Measurements from ENCODE around the gene PLEKHA4.
"Not testable (repeated sequence)": the region's sequence is repeated elsewhere in the genome, so short reads cannot be mapped to it uniquely, and the experiment has no call there.

Gene PLEKHA4

DNA sequence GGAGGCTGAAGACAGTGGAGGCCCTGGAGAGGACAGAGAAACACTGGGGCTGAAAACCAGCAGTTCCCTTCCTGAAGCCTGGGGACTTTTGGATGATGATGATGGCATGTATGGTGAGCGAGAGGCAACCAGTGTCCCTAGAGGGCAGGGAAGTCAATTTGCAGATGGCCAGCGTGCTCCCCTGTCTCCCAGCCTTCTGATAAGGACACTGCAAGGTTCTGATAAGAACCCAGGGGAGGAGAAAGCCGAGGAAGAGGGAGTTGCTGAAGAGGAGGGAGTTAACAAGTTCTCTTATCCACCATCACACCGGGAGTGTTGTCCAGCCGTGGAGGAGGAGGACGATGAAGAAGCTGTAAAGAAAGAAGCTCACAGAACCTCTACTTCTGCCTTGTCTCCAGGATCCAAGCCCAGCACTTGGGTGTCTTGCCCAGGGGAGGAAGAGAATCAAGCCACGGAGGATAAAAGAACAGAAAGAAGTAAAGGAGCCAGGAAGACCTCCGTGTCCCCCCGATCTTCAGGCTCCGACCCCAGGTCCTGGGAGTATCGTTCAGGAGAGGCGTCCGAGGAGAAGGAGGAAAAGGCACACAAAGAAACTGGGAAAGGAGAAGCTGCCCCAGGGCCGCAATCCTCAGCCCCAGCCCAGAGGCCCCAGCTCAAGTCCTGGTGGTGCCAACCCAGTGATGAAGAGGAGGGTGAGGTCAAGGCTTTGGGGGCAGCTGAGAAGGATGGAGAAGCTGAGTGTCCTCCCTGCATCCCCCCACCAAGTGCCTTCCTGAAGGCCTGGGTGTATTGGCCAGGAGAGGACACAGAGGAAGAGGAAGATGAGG, 5.3 kb upstream of the PLEKHA4 start:
- peaks cover 2% of the 10 kb centered on the region; the same call in 1 of the 2 replicates for H3K4me1 ChIP-seq (ENCODE audit: control insufficient read depth, insufficient read depth, low read length)
- DNase-seq (ENCODE audit: low read depth, low spot score) = no peak
- H3K9me3 ChIP-seq (ENCODE audit: control insufficient read depth, insufficient read depth, low read length) = no peaks in the 10 kb centered on the region
- no peak overlapping the region; the same call in 1 of the 2 replicates for H3K4me3 ChIP-seq (ENCODE audit: low read length)
- no CpG with 5 or more reads among the region's 14 CpGs for WGBS (ENCODE audit: insufficient coverage, insufficient read length)
- no peaks in the 10 kb centered on the region for H3K27me3 ChIP-seq (ENCODE audit: control insufficient read depth, insufficient read depth, low read length)
- peaks cover 17% of the 10 kb centered on the region for H3K36me3 ChIP-seq (ENCODE audit: control insufficient read depth, insufficient read depth, low read length)
- no peak overlapping the region for H3K27ac ChIP-seq (ENCODE audit: low read length)

DNA sequence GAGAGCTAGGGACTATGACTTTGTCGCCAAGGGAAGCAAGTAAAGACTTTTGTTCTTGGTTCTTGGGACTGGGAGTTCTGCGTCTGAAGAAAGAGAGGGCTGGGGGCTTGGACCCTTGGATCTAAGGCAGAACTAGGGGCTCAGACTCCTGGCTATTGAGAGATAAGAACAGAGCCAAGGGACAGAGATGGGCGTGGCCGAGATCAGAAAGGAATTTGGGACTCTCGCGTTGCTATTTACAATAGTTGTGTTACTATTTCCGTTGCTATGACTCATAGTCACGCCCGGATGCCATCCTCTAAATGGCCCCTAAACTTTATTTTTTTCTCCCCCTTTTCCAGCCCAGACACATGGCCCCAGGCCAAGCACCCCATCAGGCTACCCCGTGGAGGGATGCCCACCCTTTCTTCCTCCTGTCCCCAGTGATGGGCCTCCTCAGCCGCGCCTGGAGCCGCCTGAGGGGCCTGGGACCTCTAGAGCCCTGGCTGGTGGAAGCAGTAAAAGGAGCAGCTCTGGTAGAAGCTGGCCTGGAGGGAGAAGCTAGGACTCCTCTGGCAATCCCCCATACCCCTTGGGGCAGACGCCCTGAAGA, 4.6 kb upstream of the PLEKHA4 start:
- DNase-seq (ENCODE audit: low read depth, low spot score) = no peak
- no peaks in the 10 kb centered on the region for H3K27me3 ChIP-seq (ENCODE audit: control insufficient read depth, insufficient read depth, low read length)
- H3K9me3 ChIP-seq (ENCODE audit: control insufficient read depth, insufficient read depth, low read length) = no peaks in the 10 kb centered on the region
- no CpG with 5 or more reads among the region's 14 CpGs for WGBS (ENCODE audit: insufficient coverage, insufficient read length)
- H3K27ac ChIP-seq (ENCODE audit: low read length) = no peak overlapping the region
- H3K36me3 ChIP-seq (ENCODE audit: control insufficient read depth, insufficient read depth, low read length) = peaks cover 17% of the 10 kb centered on the region
- H3K4me1 ChIP-seq (ENCODE audit: control insufficient read depth, insufficient read depth, low read length) = peaks cover 2% of the 10 kb centered on the region; the same call in 1 of the 2 replicates
- H3K4me3 ChIP-seq (ENCODE audit: low read length) = peak overlapping the region; percentile 82; the same call in 1 of the 2 replicates

DNA sequence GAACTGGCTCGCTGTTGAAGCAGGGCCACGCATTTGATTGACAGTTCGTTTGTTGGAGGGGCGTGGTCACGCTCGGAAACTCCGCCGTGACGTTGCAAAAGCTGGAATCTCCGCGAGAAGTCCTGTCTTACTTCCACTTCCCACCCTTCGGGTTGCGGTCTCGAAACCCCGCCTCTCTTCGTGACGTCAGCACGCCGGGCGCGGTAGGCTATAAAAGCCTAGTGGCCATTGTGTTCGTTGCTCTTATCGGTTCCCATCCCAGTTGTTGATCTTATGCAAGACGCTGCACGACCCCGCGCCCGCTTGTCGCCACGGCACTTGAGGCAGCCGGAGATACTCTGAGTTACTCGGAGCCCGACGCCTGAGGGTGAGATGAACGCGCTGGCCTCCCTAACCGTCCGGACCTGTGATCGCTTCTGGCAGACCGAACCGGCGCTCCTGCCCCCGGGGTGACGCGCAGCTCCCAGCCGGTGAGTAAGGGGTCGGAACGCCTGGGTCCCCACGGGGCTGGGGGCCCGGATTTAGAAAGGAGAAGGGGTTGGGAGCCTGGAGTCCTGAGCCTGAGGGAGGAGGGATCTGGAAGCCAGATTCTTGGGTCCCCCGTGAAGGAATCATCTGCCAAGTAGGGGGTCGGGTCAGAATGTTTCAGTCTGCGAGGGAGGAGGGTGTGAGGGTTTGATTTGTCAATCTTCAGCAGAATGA, 3.9 kb upstream of the PLEKHA4 start, which contains the start of gene PPP1R15A:
TSS of gene PPP1R15A (plus strand) at position 240 of the 702 bp plus-strand sequence. CDS start 813 bp downstream, outside the sequence.
- peaks cover 4% of the 10 kb centered on the region; the same call in 1 of the 2 replicates for H3K4me1 ChIP-seq (ENCODE audit: control insufficient read depth, insufficient read depth, low read length)

DNA sequence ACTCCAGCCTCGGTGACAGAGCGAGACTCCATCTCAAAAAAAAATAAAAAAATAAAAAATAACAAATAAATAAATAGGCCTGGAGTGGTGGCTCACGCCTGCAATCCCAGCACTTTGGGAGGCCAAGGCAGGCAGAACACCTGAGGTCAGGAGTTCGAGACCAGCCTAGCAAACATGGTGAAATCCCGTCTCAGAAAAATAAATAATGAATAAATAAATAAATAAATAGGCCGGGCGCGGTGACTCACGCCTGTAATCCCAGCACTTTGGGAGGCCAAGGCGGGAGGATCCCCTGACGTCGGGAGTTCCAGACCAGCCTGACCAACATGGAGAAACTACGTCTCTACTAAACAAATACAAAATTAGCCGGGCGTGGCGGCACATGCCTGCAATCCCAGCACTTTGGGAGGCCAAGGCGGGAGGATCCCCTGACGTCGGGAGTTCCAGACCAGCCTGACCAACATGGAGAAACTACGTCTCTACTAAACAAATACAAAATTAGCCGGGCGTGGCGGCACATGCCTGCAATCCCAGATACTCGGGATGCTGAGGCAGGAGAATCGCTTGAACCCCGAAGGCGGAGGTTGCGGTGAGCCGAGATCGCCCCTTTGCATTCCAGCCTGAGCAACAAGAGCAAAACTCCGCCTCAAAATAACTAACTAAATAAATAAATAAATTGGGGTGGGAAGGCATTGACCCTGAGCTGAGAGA, 3.2 kb upstream of the PLEKHA4 start:
- not testable (repeated sequence) for H3K9me3 ChIP-seq (ENCODE audit: control insufficient read depth, insufficient read depth, low read length); H3K4me3 ChIP-seq (ENCODE audit: low read length); H3K27me3 ChIP-seq (ENCODE audit: control insufficient read depth, insufficient read depth, low read length); DNase-seq (ENCODE audit: low read depth, low spot score); H3K4me1 ChIP-seq (ENCODE audit: control insufficient read depth, insufficient read depth, low read length); H3K27ac ChIP-seq (ENCODE audit: low read length)
- no CpG with 5 or more reads among the region's 31 CpGs for WGBS (ENCODE audit: insufficient coverage, insufficient read length)
- H3K36me3 ChIP-seq (ENCODE audit: control insufficient read depth, insufficient read depth, low read length) = peaks cover 17% of the 10 kb centered on the region

More for the DNA sequence above, 3.9 kb upstream of the PLEKHA4 start, which contains the start of gene PPP1R15A:
- Histone ChIP-seq H3K4me3 (ENCODE audit: low read length) (peak within 1 kb of the TSS; percentile 82), H3K36me3 (ENCODE audit: control insufficient read depth, insufficient read depth, low read length) (peaks cover 17% of the 10 kb centered on the region), H3K9me3 (ENCODE audit: control insufficient read depth, insufficient read depth, low read length) (no peaks in the 10 kb centered on the region), H3K27ac (ENCODE audit: low read length) (no peak within 1 kb of the TSS), H3K27me3 (ENCODE audit: control insufficient read depth, insufficient read depth, low read length) (no peaks in the 10 kb centered on the region)
- peak; percentile 93 for DNase-seq (ENCODE audit: low read depth, low spot score)
- WGBS (ENCODE audit: insufficient coverage, insufficient read length) = no CpG with 5 or more reads among the region's 53 CpGs

DNA sequence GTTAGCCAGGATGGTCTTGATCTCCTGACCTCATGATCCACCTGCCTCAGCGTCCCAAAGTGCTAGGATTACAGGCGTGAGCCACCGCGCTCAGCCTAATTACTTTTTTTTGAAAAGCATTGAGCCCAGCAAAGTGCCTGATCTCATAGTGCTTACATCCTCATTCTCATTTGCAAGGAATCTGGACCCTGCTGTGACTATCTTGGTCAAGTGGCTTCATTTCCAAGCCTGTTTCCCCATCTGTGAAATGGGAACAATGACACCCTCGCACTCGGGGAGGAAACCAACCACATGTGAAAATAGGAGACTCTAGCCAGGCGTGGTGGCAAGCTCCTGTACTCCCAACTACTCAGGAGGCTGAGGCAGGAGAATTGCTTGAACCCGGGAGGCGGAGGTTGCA, 1.6 kb upstream of the PLEKHA4 start:
- Histone ChIP-seq H3K27ac (ENCODE audit: low read length) (no peak overlapping the region), H3K4me3 (ENCODE audit: low read length) (no peak overlapping the region), H3K27me3 (ENCODE audit: control insufficient read depth, insufficient read depth, low read length) (no peaks in the 10 kb centered on the region), H3K36me3 (ENCODE audit: control insufficient read depth, insufficient read depth, low read length) (peaks cover 11% of the 10 kb centered on the region; the same call in 1 of the 2 replicates), H3K4me1 (ENCODE audit: control insufficient read depth, insufficient read depth, low read length) (peaks cover 4% of the 10 kb centered on the region; the same call in 1 of the 2 replicates), H3K9me3 (ENCODE audit: control insufficient read depth, insufficient read depth, low read length) (no peaks in the 10 kb centered on the region)
- WGBS (ENCODE audit: insufficient coverage, insufficient read length) = no CpG with 5 or more reads among the region's 9 CpGs
- DNase-seq (ENCODE audit: low read depth, low spot score) = no peak

DNA sequence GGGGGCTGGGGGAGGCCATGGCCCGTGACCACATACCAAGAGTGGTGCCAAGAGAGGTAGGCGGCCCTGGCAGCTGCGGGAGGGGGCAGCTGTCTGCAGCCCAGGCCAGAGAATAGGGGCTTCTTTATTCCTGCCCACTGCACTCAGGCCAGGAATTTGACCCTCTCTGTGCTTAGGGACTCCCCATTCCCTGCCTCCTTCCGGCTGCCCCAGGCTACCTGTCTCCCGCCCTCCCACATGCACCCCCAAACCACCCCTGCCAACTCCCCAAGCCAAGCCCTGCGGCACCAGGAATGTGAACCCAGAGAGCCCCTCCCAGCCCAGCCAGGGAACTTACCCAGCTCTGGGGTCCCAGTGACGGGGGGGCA, 687 bp downstream of the PLEKHA4 start:
- WGBS (ENCODE audit: insufficient coverage, insufficient read length) = no CpG with 5 or more reads among the region's 7 CpGs
- no peak for DNase-seq (ENCODE audit: low read depth, low spot score)
- H3K9me3 ChIP-seq (ENCODE audit: control insufficient read depth, insufficient read depth, low read length) = no peaks in the 10 kb centered on the region
- no peaks in the 10 kb centered on the region for H3K36me3 ChIP-seq (ENCODE audit: control insufficient read depth, insufficient read depth, low read length)
- no peak overlapping the region for H3K4me3 ChIP-seq (ENCODE audit: low read length)
- H3K27me3 ChIP-seq (ENCODE audit: control insufficient read depth, insufficient read depth, low read length) = no peaks in the 10 kb centered on the region
- 0 out of 2 replicates have a peak, but pooled peaks cover 2% of the 10 kb centered on the region for H3K4me1 ChIP-seq (ENCODE audit: control insufficient read depth, insufficient read depth, low read length)
- no peak overlapping the region for H3K27ac ChIP-seq (ENCODE audit: low read length)

DNA sequence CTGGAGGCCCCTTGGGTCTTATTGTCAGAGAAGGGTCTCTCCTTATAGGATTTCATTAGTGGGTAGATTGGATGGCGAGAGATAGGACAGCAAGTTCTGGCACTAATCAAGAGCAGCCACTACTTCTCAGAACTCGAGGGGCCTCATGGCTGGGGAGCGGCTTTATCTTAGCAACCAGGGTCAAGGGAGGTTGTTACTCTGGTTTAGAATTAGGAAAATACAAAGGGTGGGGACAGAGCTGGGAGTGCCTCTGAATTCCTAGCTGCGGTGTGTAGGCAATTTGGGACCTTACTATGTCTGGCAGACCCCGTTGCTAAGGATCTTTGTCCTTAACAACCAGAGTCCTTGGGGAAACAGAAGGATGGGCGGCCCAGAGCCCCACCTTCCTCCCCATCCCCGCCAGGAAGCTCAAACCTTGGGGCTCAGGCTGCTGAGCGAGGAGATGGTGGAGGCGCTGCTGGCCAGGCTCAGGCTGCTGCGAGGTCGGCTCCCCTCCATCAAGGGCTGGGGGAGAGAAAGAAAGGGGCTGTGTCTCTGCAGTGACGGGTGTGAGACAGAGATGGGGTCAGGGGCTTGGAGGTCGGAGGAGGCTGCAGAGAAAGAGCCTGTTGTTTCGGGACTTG, 1.2 kb downstream of the PLEKHA4 start:
- Histone ChIP-seq H3K9me3 (ENCODE audit: control insufficient read depth, insufficient read depth, low read length) (no peaks in the 10 kb centered on the region), H3K27me3 (ENCODE audit: control insufficient read depth, insufficient read depth, low read length) (no peaks in the 10 kb centered on the region), H3K27ac (ENCODE audit: low read length) (no peak overlapping the region), H3K4me1 (ENCODE audit: control insufficient read depth, insufficient read depth, low read length) (0 out of 2 replicates have a peak, but pooled peaks cover 2% of the 10 kb centered on the region), H3K36me3 (ENCODE audit: control insufficient read depth, insufficient read depth, low read length) (no peaks in the 10 kb centered on the region), H3K4me3 (ENCODE audit: low read length) (no peak overlapping the region)
- no CpG with 5 or more reads among the region's 14 CpGs for WGBS (ENCODE audit: insufficient coverage, insufficient read length)
- DNase-seq (ENCODE audit: low read depth, low spot score) = no peak

DNA sequence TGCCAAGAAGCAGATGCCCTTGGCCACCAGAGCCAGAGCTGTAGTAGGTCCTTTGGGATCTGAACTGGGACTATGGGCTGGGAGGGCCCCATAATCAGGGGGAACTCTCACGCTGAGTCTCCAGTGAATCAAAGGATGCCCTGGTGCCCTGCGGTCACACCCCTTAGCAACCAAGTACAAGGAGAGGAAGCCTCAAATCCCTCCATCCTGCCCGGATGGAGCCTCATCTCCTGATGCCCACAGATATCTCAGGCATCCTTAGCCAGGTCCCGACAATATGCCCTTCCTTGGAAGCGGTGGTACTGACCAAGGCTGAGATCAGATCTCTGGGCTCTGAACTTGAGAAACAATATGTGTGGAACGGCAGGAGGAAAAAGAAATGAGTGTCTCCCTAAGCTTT, 1.7 kb downstream of the PLEKHA4 start:
- Histone ChIP-seq H3K27ac (ENCODE audit: low read length) (no peak overlapping the region), H3K9me3 (ENCODE audit: control insufficient read depth, insufficient read depth, low read length) (no peaks in the 10 kb centered on the region), H3K4me1 (ENCODE audit: control insufficient read depth, insufficient read depth, low read length) (0 out of 2 replicates have a peak, but pooled peaks cover 2% of the 10 kb centered on the region), H3K36me3 (ENCODE audit: control insufficient read depth, insufficient read depth, low read length) (no peaks in the 10 kb centered on the region), H3K27me3 (ENCODE audit: control insufficient read depth, insufficient read depth, low read length) (no peaks in the 10 kb centered on the region), H3K4me3 (ENCODE audit: low read length) (no peak overlapping the region)
- no peak for DNase-seq (ENCODE audit: low read depth, low spot score)
- WGBS (ENCODE audit: insufficient coverage, insufficient read length) = no CpG with 5 or more reads among the region's 6 CpGs

DNA sequence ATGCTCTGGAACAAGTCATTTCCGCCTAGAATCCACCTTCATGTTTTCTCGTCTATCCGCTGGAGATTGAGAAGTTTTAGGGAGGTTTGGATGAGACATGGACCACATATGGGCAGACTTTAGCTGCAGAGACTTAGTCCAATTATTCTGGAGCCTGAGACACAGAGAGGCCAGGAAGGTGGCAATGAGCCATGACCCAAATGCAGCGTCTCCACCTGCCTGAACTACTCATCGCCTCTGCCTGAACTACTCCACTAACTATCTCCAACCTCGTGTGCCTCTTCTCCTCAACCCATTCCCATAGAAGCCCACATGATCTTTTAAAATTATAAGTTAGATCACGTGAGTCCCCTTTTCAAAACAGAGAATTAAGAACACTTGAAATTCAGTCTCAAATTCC, 5.6 kb downstream of the PLEKHA4 start:
- Histone ChIP-seq H3K27ac (ENCODE audit: low read length) (no peak overlapping the region), H3K36me3 (ENCODE audit: control insufficient read depth, insufficient read depth, low read length) (no peaks in the 10 kb centered on the region), H3K9me3 (ENCODE audit: control insufficient read depth, insufficient read depth, low read length) (no peaks in the 10 kb centered on the region), H3K4me1 (ENCODE audit: control insufficient read depth, insufficient read depth, low read length) (0 out of 2 replicates have a peak, but pooled peaks cover under 1% of the 10 kb centered on the region), H3K4me3 (ENCODE audit: low read length) (no peak overlapping the region), H3K27me3 (ENCODE audit: control insufficient read depth, insufficient read depth, low read length) (no peaks in the 10 kb centered on the region)
- no CpG with 5 or more reads among the region's 7 CpGs for WGBS (ENCODE audit: insufficient coverage, insufficient read length)
- DNase-seq (ENCODE audit: low read depth, low spot score) = no peak
